HepG2 (cell line): Measurements from ENCODE around the gene NFATC4. TPM values are rescaled to one million over a fixed set of nuclear protein-coding genes. Genes with fewer than 3 reads are reported as not detected.

ENCODE experiments used
- ATAC-seq: fragments of 200-7000 bp; cut with Tn5 transposase; 3 replicates; pipeline ENCODE4 v1.9.1; 2020; ENCODE audit warnings: mild to moderate bottlenecking, moderate library complexity
- BruUV-seq: library from RNA; stranded (reverse); fragments of 400-500 nt; replicated peaks from 2 replicates; lab custom pipeline; 2021; lab: Mats Ljungman, UMichigan
- CTCF ChIA-PET: fragments of 300-600 bp; formaldehyde crosslinking; extraction: SDS; loops from one replicate; lab custom pipeline; 2021; ENCODE audit warnings: low total read pairs, inconsistent platforms, low intra/inter-chr PET ratio; lab: Yijun Ruan, JAX
- POLR2A ChIA-PET: fragments of 350-600 bp; sonication (Branson Sonifier 250); formaldehyde crosslinking; loops from one replicate; lab custom pipeline; 2020; ENCODE audit warnings: antibody characterized with exemption, inconsistent platforms; lab: Yijun Ruan, JAX
- DNase-seq: peaks from one replicate; pipeline ENCODE4 v3.0.0-alpha.2; 2015; ENCODE audit warnings: low spot score
- FAIRE-seq: peaks from 3 replicates; lab custom pipeline; 2011; peaks lifted over from hg19 to GRCh38; lab: Jason Lieb, UNC
- H2AFZ ChIP-seq: one replicate; pipeline ENCODE4 v1.6.1; 2011; ENCODE audit warnings: low read length, inconsistent platforms
- H3K27ac ChIP-seq: fragments of 300-600 bp; 3 replicates; pipeline ENCODE4 v1.8.0; 2011; ENCODE audit warnings: mixed run types, mild to moderate bottlenecking, mixed read lengths, low read length, inconsistent platforms; ENCODE audit not compliant: insufficient read depth; ENCODE audit errors: extremely low read length
- H3K27me3 ChIP-seq, 2 experiments: fragments of 200-600 bp in 1 of 2; 2 replicates in 1 of 2; 3 replicates in 1 of 2; pipeline versions ENCODE4 v1.6.0 to v1.8.0; 2011; ENCODE audit warnings: low read length in 2 of 2, mild to moderate bottlenecking in 2 of 2, moderate library complexity in 2 of 2, inconsistent platforms in 1 of 2; ENCODE audit not compliant: insufficient read depth in 2 of 2, control insufficient read depth in 1 of 2
- H3K36me3 ChIP-seq, 2 experiments: fragments of 200-600 bp in 1 of 2; replicated peaks in 1 of 2; 2 replicates in 1 of 2; 3 replicates in 1 of 2; pipeline versions ENCODE4 v1.5.1 to v1.8.0; 2011; ENCODE audit warnings: low read length in 2 of 2, inconsistent platforms in 1 of 2; ENCODE audit not compliant: insufficient read depth in 2 of 2, control insufficient read depth in 1 of 2
- H3K4me1 ChIP-seq: 2 replicates; pipeline ENCODE4 v1.5.1; 2012; ENCODE audit warnings: low read length, inconsistent platforms; ENCODE audit not compliant: insufficient read depth
- H3K4me2 ChIP-seq: 2 replicates; pipeline ENCODE4 v1.6.0; 2011; ENCODE audit warnings: low read depth, low read length, inconsistent platforms
- H3K4me3 ChIP-seq, 3 experiments: fragments of 200-600 bp in 1 of 3; sonication (generic), shearing (Covaris generic) in 1 of 3; replicated peaks in 1 of 3; 2 replicates each; pipeline ENCODE4 v1.5.1; 2011 to 2016; ENCODE audit warnings: low read length in 3 of 3, inconsistent platforms in 2 of 3, low read depth in 2 of 3, mild to moderate bottlenecking in 2 of 3, control low read depth in 1 of 3, mixed read lengths in 1 of 3; ENCODE audit not compliant: insufficient read depth in 1 of 3
- H3K79me2 ChIP-seq: one replicate; pipeline ENCODE4 v1.6.1; 2011; ENCODE audit warnings: low read length, inconsistent platforms; ENCODE audit not compliant: insufficient read depth
- H3K9ac ChIP-seq: 2 replicates; pipeline ENCODE4 v1.6.0; 2011; ENCODE audit warnings: mild to moderate bottlenecking, low read depth, low read length, inconsistent platforms; ENCODE audit not compliant: insufficient read depth
- H3K9me3 ChIP-seq: 2 replicates; pipeline ENCODE4 v1.5.1; 2012; ENCODE audit warnings: mild to moderate bottlenecking, low read length
- H4K20me1 ChIP-seq: 2 replicates; pipeline ENCODE4 v1.6.0; 2011; ENCODE audit warnings: inconsistent platforms, mild to moderate bottlenecking, low read length, moderate library complexity; ENCODE audit not compliant: insufficient read depth
- ISL2 ChIP-seq: sonication (generic); formaldehyde crosslinking; IDR thresholded peaks from 2 replicates; pipeline ENCODE4 v1.5.0; 2020; ENCODE audit warnings: missing genetic modification reagents
- KAT7 ChIP-seq: IDR thresholded peaks from 2 replicates; pipeline ENCODE4 v1.6.1; 2018; ENCODE audit warnings: borderline replicate concordance, missing compliant biosample characterization
- NCOA5 ChIP-seq: sonication (generic); formaldehyde crosslinking; IDR thresholded peaks from 2 replicates; pipeline ENCODE4 v1.4.0; 2020; ENCODE audit warnings: missing genetic modification reagents
- NKX3-1 ChIP-seq: sonication (generic); formaldehyde crosslinking; IDR thresholded peaks from 2 replicates; pipeline ENCODE4 v1.5.0; 2020; ENCODE audit warnings: missing genetic modification reagents
- ZNF431 ChIP-seq: sonication (generic); formaldehyde crosslinking; IDR thresholded peaks from 2 replicates; pipeline ENCODE4 v1.9.0; 2022; ENCODE audit warnings: missing genetic modification reagents, low read depth, mild to moderate bottlenecking, borderline replicate concordance
- WGBS: methylation state at CpG from one replicate; pipeline ENCODE4 v1.1.6; 2017; ENCODE audit warnings: low lambda C conversion rate; 5-methylcytosine and 5-hydroxymethylcytosine counted together
- in situ Hi-C: cut with HindIII; loops from 2 replicates; pipeline ENCODE4 v1.10.0; 2017; ENCODE audit warnings: low pct_unique_long_range_greater_than_20kb; ENCODE audit not compliant: extremely low pct_ligation_motif_present
- intact Hi-C: fragments of 100-400 bp; cut with micrococcal nuclease; formaldehyde crosslinking; loops from one replicate; pipeline ENCODE4 v1.10.0; 2022; ENCODE audit not compliant: unreplicated experiment
- polyA plus RNA-seq, 8 experiments: library from polyadenylated mRNA; depleted of rRNA in 3 of 8; stranded (reverse) in 7 of 8; unstranded in 1 of 8; fragments of >200 nt; fragmentation: Illumina TruSeq in 4 of 8; extraction: Trizol in 4 of 8; gene quantifications; 2 replicates each; pipeline versions ENCODE4 v1.2.1 to v1.2.3, GENCODE V29; 2011 to 2016; ENCODE audit warnings: low read depth in 4 of 8, missing spikeins in 1 of 8, mixed read lengths in 1 of 8; ENCODE audit not compliant: insufficient read depth in 1 of 8
- total RNA-seq, 5 experiments: library from RNA; depleted of rRNA; stranded (reverse); fragments of >200 nt; fragmentation: Illumina TruSeq; extraction: Trizol; gene quantifications; 2 replicates each; pipeline ENCODE4 v1.2.3, GENCODE V29; 2016; ENCODE audit warnings: low read depth in 1 of 5
- TF ChIP-seq, protein P1 (sequence below): sonication (generic); formaldehyde crosslinking; IDR thresholded peaks from 2 replicates; pipeline ENCODE4 v1.8.1; 2022; ENCODE audit warnings: low read depth, mild to moderate bottlenecking, missing genetic modification reagents
- TF ChIP-seq, protein P2 (sequence below): sonication (generic); formaldehyde crosslinking; IDR thresholded peaks from 2 replicates; pipeline ENCODE4 v1.8.0; 2022; ENCODE audit warnings: missing genetic modification reagents, mild to moderate bottlenecking, inconsistent platforms, borderline replicate concordance

Gene NFATC4
- total and polyA plus RNA-seq, 2 of the 13 experiments (the other 11 are each of a cell fraction or from before 2014, with no cell fraction given), result 0.04 to 0.15 TPM

DNA sequence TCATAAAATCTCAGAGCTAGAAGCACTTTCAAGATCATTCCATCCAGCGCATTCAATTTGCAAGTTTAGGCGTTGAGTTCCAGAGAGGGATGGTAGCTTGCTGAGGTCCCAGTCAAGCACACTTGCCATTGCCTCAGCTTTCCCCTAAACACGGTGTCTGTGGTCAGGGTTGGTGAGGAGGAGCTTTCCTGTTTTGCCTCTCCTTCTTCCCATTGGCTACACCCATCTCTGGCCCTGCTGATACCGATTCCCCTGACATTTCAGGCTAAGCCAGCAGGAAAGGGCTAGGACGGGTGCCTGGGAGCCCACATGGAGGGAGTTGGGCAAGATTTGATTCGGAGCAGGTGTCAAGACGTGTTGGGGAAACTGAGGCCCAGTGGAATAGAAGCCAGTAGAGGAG is 9.1 kb downstream of the NFATC4 start:
- H4K20me1 ChIP-seq, result no peaks in the 10 kb centered on the region
- no peak overlapping the region for H3K4me3 ChIP-seq
- TF ChIP-seq ZNF431 (CRISPR knock-in tag) (no peak), NCOA5 (CRISPR knock-in tag) (no peak), NKX3-1 (no peak), ISL2 (CRISPR knock-in tag) (no peak), KAT7 (CRISPR knock-in tag) (no peak)
- TF ChIP-seq, protein P1, sequence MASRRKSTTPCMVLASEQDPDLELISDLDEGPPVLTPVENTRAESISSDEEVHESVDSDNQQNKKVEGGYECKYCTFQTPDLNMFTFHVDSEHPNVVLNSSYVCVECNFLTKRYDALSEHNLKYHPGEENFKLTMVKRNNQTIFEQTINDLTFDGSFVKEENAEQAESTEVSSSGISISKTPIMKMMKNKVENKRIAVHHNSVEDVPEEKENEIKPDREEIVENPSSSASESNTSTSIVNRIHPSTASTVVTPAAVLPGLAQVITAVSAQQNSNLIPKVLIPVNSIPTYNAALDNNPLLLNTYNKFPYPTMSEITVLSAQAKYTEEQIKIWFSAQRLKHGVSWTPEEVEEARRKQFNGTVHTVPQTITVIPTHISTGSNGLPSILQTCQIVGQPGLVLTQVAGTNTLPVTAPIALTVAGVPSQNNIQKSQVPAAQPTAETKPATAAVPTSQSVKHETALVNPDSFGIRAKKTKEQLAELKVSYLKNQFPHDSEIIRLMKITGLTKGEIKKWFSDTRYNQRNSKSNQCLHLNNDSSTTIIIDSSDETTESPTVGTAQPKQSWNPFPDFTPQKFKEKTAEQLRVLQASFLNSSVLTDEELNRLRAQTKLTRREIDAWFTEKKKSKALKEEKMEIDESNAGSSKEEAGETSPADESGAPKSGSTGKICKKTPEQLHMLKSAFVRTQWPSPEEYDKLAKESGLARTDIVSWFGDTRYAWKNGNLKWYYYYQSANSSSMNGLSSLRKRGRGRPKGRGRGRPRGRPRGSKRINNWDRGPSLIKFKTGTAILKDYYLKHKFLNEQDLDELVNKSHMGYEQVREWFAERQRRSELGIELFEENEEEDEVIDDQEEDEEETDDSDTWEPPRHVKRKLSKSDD (CRISPR knock-in tag), result no peak
- TF ChIP-seq, protein P2, sequence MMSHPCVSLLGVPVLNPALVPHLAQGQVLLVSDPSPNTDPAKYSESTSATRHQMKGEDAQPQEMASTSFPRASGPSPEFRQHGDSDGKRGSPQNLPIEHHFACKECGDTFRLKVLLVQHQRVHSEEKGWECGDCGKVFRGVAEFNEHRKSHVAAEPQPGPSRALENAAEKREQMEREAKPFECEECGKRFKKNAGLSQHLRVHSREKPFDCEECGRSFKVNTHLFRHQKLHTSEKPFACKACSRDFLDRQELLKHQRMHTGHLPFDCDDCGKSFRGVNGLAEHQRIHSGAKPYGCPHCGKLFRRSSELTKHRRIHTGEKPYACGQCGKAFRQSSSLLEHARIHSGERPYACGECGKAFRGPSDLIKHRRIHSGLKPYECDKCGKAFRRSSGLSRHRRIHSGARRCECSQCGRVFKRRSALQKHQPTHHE (CRISPR knock-in tag), result no peak
- H3K79me2 ChIP-seq, result no peaks in the 10 kb centered on the region
- H3K4me1 ChIP-seq, result peaks cover 20% of the 10 kb centered on the region
- no TSS peak for BruUV-seq
- no peak overlapping the region for H2AFZ ChIP-seq
- CTCF ChIA-PET, result no interaction called here
- POLR2A ChIA-PET, result interaction anchor here (1.2 to 2.5 kb wide), 2 partner anchors 48 to 53 kb away, joined by 4 to 6 read pairs; partner anchors contain the start of genes CBLN3 and KHNYN
- ATAC-seq (no peak), DNase-seq (no peak), FAIRE-seq (no peak)
- peaks cover 8 to 48% of the 10 kb centered on the region in 2 experiments; a peak in 4 of 5 replicates for H3K27me3 ChIP-seq
- no peaks in the 10 kb centered on the region for H3K9me3 ChIP-seq
- WGBS, result 48% methylated on average over 7 of the region's 7 CpGs
- no peak overlapping the region for H3K9ac ChIP-seq
- intact Hi-C loops, result no loop called here
- in situ Hi-C loops, result no loop called here
- H3K36me3 ChIP-seq, result no peaks in the 10 kb centered on the region
- H3K27ac ChIP-seq, result no peak overlapping the region
- no peak overlapping the region for H3K4me2 ChIP-seq
